Right cardiac atrium (tissue), 5 donors: ENCODE data around the gene RICTOR. TPM values are rescaled to one million over a fixed set of nuclear protein-coding genes. Genes with fewer than 3 reads are reported as not detected.
A peak's percentile ranks its signal among the peaks of the same experiment; 100 is the strongest.
"Not testable (repeated sequence)": the region's sequence is repeated elsewhere in the genome, so short reads cannot be mapped to it uniquely, and the experiment has no call there.

Source experiments
- ATAC-seq, 2 donors: fragments of 200-7000 bp; cut with Tn5 transposase; one replicate each; pipeline versions ENCODE4 v1.8.0 to v1.9.1; 2020; ENCODE audit warnings: moderate library complexity in 2 of 2, mild to moderate bottlenecking in 1 of 2
- DNase-seq, 3 donors: peaks; one replicate each; pipeline ENCODE4 v3.0.0-alpha.2; 2020
- H3K27ac ChIP-seq: one replicate; pipeline ENCODE4 v1.5.1; 2013; ENCODE audit warnings: mild to moderate bottlenecking, low read length, control low read depth, moderate library complexity
- H3K27me3 ChIP-seq: one replicate; pipeline ENCODE4 v1.6.1; 2013; ENCODE audit not compliant: control insufficient read depth, insufficient read depth
- H3K4me1 ChIP-seq: one replicate; pipeline ENCODE4 v1.6.1; 2013; ENCODE audit warnings: low read length; ENCODE audit not compliant: control insufficient read depth, insufficient read depth
- H3K4me3 ChIP-seq: one replicate; pipeline ENCODE4 v1.5.1; 2013; ENCODE audit warnings: low read length, control low read depth
- H3K9me3 ChIP-seq: one replicate; pipeline ENCODE4 v1.6.1; 2013; ENCODE audit warnings: low read length; ENCODE audit not compliant: control insufficient read depth
- WGBS: extraction: QIAGEN DNeasy Blood & Tissue Kit; methylation state at CpG from one replicate; pipeline ENCODE4 v1.1.7; 2013; 5-methylcytosine and 5-hydroxymethylcytosine counted together
- intact Hi-C, 4 donors: fragments of 100-400 bp; cut with DNase I; formaldehyde crosslinking; loops; one replicate each; pipeline versions ENCODE4 v1.11.0 to v1.14.0; 2022 to 2023
- polyA plus RNA-seq: library from polyadenylated mRNA; stranded (reverse); fragments of 200-250 nt; gene quantifications from one replicate; pipeline ENCODE4 v1.2.3, GENCODE V29; 2013
- total RNA-seq, 4 donors: library from RNA; stranded (reverse); fragmentation: NEBNext Ultra II Directional; extraction: Animal tissue kit (Norgen Biotek cat#: 25700); gene quantifications; one replicate each; pipeline ENCODE4 v1.2.1, GENCODE V29; 2021
- donor health status: healthy with polysubstance abuse.
- donor health status: DM: no; HTN: yes; CAD: no.
- donor health status: DM: no; HTN: no; CAD: no.
- donor health status: DM: no; HTN: yes; CAD: no; lungs with severe emphysema.
- donor health status: DM: yes; HTN: yes; CAD: no.

The RICTOR gene
- total and polyA plus RNA-seq, 5 donors = 6.6 to 43.1 (median 28.8) TPM

GRCh38 chr5:39006650-39007049 lies 67.5 kb downstream of the RICTOR start:
- intact Hi-C loops = no loop called here
- H3K4me1 ChIP-seq = no peaks in the 10 kb centered on the region
- no peaks in the 10 kb centered on the region for H3K27me3 ChIP-seq
- H3K4me3 ChIP-seq = no peak overlapping the region
- H3K27ac ChIP-seq = no peak overlapping the region
- WGBS = 86% methylated on average over 2 of the region's 2 CpGs
- DNase-seq = no peak
- H3K9me3 ChIP-seq = peaks cover 2% of the 10 kb centered on the region
- ATAC-seq = no peak

DNA sequence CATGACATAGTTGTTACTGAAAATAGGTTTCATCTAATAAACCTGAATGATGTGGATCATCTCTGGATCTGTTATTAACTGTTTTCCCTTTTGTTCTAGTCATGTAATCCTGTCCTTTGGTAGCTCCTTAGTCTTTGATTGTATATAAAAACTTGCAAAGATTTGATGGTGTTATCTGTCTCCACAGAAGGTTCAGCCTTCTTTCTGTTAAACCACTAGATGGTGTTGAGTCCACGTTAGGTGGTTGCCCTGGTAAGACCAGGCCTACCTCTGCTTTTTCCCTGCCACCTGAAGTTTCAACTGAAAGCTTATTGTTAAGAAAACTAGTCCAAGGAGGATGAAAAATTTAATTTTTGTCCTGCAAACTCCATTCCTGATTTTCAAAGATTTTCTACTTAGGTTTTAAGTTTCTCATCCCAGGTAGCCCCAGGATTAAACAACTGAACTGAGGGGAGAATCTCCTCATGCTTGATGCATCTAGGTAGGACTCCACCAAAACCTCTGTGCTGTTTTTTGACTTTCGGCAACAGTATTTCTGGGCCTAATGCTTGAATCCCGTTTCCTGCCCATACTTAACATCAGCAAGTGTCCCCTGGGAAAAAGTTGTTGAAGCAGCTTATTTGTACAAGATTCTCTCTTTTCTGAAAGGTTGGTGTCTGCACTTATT lies 68.5 kb downstream of the RICTOR start:
- WGBS = 77% methylated on average over 3 of the region's 3 CpGs
- ATAC-seq (peak; percentile 72 to 75), DNase-seq (no peak)

DNA sequence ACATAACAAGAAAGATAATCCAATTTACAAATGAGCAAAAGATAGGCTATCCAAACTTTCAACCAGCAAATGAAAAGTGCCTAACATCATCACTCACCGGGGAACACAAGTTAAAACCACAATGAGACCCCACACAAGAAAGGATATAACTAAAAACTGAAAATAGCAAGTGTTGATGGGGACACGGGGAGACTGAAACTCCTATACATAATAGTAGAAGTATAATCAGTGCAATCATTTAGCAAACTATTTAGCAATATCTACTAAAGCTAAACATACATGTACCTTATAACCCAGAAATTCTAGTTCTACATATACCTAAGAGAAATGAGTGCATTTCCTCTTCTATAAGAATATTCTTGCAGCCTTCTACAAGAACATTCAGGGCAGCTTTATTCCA lies 72.5 kb downstream of the RICTOR start:
- H3K9me3 ChIP-seq = no peaks in the 10 kb centered on the region
- H3K4me3 ChIP-seq = no peak overlapping the region
- H3K27ac ChIP-seq = no peak overlapping the region
- 91% methylated on average over 2 of the region's 2 CpGs for WGBS
- no peak for ATAC-seq
- DNase-seq = no peak
- H3K27me3 ChIP-seq = no peaks in the 10 kb centered on the region
- H3K4me1 ChIP-seq = no peaks in the 10 kb centered on the region
- intact Hi-C loops = no loop called here

More for the DNA sequence above, 68.5 kb downstream of the RICTOR start:
- Histone ChIP-seq H3K4me3 (no peak overlapping the region), H3K4me1 (no peaks in the 10 kb centered on the region), H3K9me3 (peaks cover 2% of the 10 kb centered on the region), H3K27me3 (no peaks in the 10 kb centered on the region), H3K27ac (no peak overlapping the region)
- intact Hi-C loops = no loop called here

- no peaks in the 10 kb centered on the region for H3K4me1 ChIP-seq
- no peaks in the 10 kb centered on the region for H3K27me3 ChIP-seq
- DNase-seq (no peak), ATAC-seq (no peak)
- H3K4me3 ChIP-seq = no peak overlapping the region
- intact Hi-C loops = loop anchor here in 3 of 4 donors (5.0 to 10.0 kb wide), 4 partner anchors 73 to 286 kb away; partner anchors contain the start of gene RICTOR (in 2 of the 3)
- 97% methylated on average over 2 of the region's 2 CpGs for WGBS
- no peaks in the 10 kb centered on the region for H3K9me3 ChIP-seq
- no peak overlapping the region for H3K27ac ChIP-seq
Observed at GRCh38 chr5:38999037-38999436, 75.2 kb downstream of the RICTOR start.

DNA sequence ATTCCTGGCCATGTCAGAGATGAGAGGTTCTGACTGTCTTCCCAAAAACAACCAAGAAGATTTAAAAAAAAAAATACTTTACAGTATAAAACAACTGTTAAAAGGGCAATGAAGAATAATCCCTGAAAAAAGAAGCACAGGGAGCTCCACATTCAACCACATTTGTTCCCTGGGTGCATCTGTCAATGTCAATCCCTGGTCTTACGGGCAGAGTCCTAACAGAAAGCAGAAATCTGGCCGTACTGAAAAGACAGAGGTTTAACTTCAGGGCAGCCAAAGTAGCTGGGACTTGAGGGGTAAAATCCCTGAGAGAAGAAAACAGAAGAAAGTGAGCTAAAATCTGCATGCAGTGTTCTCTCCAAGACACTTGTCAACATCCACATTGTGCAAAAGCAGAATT lies 76.6 kb downstream of the RICTOR start:
- ATAC-seq = no peak
- no peak overlapping the region for H3K27ac ChIP-seq
- intact Hi-C loops = loop anchor here in 3 of 4 donors (5.0 to 10.0 kb wide), 4 partner anchors 75 to 287 kb away; partner anchors contain the start of gene RICTOR (in 2 of the 3)

GRCh38 chr5:38996123-38996522 lies 78.1 kb downstream of the RICTOR start:
- H3K27me3 ChIP-seq = no peaks in the 10 kb centered on the region
- H3K27ac ChIP-seq = no peak overlapping the region
- intact Hi-C loops = loop anchor here in 3 of 4 donors (5.0 to 10.0 kb wide), 4 partner anchors 76 to 289 kb away; partner anchors contain the start of gene RICTOR (in 2 of the 3)
- no peak overlapping the region for H3K4me3 ChIP-seq
- no peaks in the 10 kb centered on the region for H3K4me1 ChIP-seq
- DNase-seq = no peak
- no peaks in the 10 kb centered on the region for H3K9me3 ChIP-seq
- peak in 1 of 2 donors; percentile 31 for ATAC-seq

More for the DNA sequence above, 76.6 kb downstream of the RICTOR start:
- Histone ChIP-seq H3K9me3 (no peaks in the 10 kb centered on the region), H3K4me3 (no peak overlapping the region), H3K4me1 (no peaks in the 10 kb centered on the region), H3K27me3 (no peaks in the 10 kb centered on the region)
- DNase-seq = no peak
- WGBS = 75% methylated on average over 2 of the region's 2 CpGs

GRCh38 chr5:38994324-38994927 lies 79.8 kb downstream of the RICTOR start:
- Histone ChIP-seq H3K4me3 (no peak overlapping the region), H3K27ac (no peak overlapping the region), H3K9me3 (no peaks in the 10 kb centered on the region), H3K4me1 (no peaks in the 10 kb centered on the region), H3K27me3 (no peaks in the 10 kb centered on the region)
- 37% methylated on average over 5 of the region's 5 CpGs for WGBS
- peak; percentile 68 to 80 for ATAC-seq
- DNase-seq = no peak
- intact Hi-C loops = loop anchor here in 3 of 4 donors (2.0 to 10.0 kb wide), 3 partner anchors 80 to 290 kb away; partner anchors contain the start of gene RICTOR (in 1 of the 3)

GRCh38 chr5:38989974-38990719 lies 84.1 kb downstream of the RICTOR start:
- 95% methylated on average over 13 of the region's 13 CpGs for WGBS
- DNase-seq, H3K9me3 ChIP-seq, ATAC-seq, H3K27me3 ChIP-seq, H3K4me1 ChIP-seq, H3K27ac ChIP-seq, H3K4me3 ChIP-seq: not testable (repeated sequence)
- intact Hi-C loops = loop anchor here in 2 of 4 donors (10.0 kb wide), 2 partner anchors 85 to 295 kb away; partner anchors contain the start of gene RICTOR (in 1 of the 2)

DNA sequence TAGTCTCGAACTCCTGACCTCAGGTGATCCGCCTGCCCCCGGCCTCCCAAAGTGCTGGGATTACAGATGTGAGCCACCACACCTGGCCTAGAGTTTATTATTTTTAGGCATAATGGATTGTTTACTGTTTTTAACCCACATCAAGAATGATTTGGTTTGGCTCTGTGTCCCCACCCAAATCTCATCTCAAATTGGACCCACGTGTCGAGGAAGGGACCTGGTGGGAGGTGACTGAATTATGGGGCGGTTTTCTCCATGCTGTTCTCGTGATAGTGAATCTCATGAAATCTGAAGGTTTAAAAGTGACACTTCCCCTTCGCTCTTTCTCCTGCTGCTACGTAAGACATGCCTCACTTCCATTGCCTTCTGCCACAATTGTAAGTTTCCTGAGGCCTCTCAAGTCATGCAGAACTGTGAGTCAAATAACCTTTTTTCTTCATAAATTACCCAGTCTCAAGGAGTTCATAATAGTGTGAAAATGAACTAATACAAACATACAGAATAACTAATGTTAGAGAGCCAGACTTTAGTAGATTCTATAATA lies 88.2 kb downstream of the RICTOR start:
- intact Hi-C loops = no loop called here
- DNase-seq = no peak
- H3K27ac ChIP-seq = no peak overlapping the region
- ATAC-seq = no peak
- H3K4me1 ChIP-seq = no peaks in the 10 kb centered on the region
- H3K9me3 ChIP-seq = no peaks in the 10 kb centered on the region
- H3K27me3 ChIP-seq = no peaks in the 10 kb centered on the region
- no peak overlapping the region for H3K4me3 ChIP-seq
- WGBS = 85% methylated on average over 9 of the region's 9 CpGs

DNA sequence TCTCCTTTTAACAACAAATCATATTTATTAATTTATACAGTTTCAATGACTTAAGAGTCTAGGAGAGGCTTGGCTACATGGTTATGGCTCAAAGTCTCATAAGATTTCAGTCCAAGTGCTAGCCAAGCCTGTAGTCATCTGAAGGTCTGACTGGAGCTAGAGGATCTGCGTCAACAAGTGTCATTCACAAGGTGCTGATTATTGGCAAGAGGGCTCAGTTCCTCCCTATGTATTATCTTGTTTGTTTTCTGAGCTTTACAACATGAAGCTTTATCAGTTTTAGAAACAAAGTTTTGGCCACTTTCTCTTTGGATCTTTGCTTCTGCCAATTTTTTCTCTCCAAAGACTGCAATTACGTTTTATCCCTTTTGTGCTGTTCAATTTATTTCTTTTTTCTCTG lies 94.7 kb downstream of the RICTOR start:
- Histone ChIP-seq H3K4me3 (no peak overlapping the region), H3K27ac (no peak overlapping the region), H3K9me3 (no peaks in the 10 kb centered on the region), H3K4me1 (no peaks in the 10 kb centered on the region), H3K27me3 (no peaks in the 10 kb centered on the region)
- ATAC-seq (peak; percentile 43), DNase-seq (no peak)
- intact Hi-C loops = no loop called here
- WGBS = 65% methylated on average over 2 of the region's 2 CpGs

DNA sequence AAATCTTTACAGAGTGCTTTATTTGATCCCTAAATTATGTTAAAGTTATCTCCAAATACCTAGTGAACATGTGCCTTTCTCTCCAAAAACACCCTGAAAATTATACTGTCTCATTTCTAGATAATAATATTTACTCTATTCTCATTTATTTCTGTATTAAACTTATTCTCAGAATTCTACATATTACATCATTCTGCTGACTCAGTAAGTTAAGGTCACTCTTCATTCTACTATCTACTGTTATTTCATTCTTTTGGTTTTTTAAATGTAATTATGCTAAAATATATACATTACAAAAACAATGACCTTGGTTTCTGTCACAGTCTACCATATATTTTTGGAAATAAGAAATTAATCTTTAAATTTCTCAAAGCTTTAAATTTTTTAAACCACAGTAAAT lies 96.2 kb downstream of the RICTOR start:
- DNase-seq = no peak
- H3K4me3 ChIP-seq = no peak overlapping the region
- intact Hi-C loops = no loop called here
- H3K4me1 ChIP-seq = no peaks in the 10 kb centered on the region
- H3K9me3 ChIP-seq = no peaks in the 10 kb centered on the region
- no peak overlapping the region for H3K27ac ChIP-seq
- ATAC-seq = no peak
- no peaks in the 10 kb centered on the region for H3K27me3 ChIP-seq
